K562 (cell line): ENCODE results near the gene ILDR1. TPM values are rescaled to one million over a fixed set of nuclear protein-coding genes. Genes with fewer than 3 reads are reported as not detected.

Experiments used
- ATAC-seq: fragments of 200-7000 bp; cut with Tn5 transposase; 3 replicates; pipeline ENCODE4 v1.9.1; 2020; ENCODE audit warnings: moderate library complexity
- BruUV-seq: library from RNA; stranded (reverse); fragments of 400-500 nt; replicated peaks from 2 replicates; lab custom pipeline; 2021; lab: Mats Ljungman, UMichigan
- CTCF ChIA-PET: fragments of 300-600 bp; formaldehyde crosslinking; extraction: SDS; loops from one replicate; lab custom pipeline; 2021; ENCODE audit warnings: low intra/inter-chr PET ratio; lab: Yijun Ruan, JAX
- POLR2A ChIA-PET: fragments of 300-600, 350-650 bp; sonication (Branson Sonifier 250); formaldehyde crosslinking; extraction: SDS; loops from one replicate; lab custom pipeline; 2021; ENCODE audit warnings: antibody characterized with exemption, inconsistent platforms; lab: Yijun Ruan, JAX
- DNase-seq, 4 experiments: peaks; one replicate each; pipeline versions ENCODE4 v3.0.0 to v3.0.0-alpha.2; 2011 to 2018; ENCODE audit warnings: low spot score in 3 of 4, mixed read lengths in 3 of 4; ENCODE audit errors: extremely low read depth in 1 of 4
- FAIRE-seq: peaks from 2 replicates; lab custom pipeline; 2011; peaks lifted over from hg19 to GRCh38; lab: Jason Lieb, UNC
- H2AFZ ChIP-seq: 2 replicates; pipeline ENCODE4 v1.6.0; 2011; ENCODE audit warnings: low read depth, low read length, control low read depth, inconsistent platforms
- H3K27ac ChIP-seq: fragments of 200-600 bp; 3 replicates; pipeline ENCODE4 v1.8.0; 2011; ENCODE audit warnings: low read depth, mild to moderate bottlenecking, control low read depth, inconsistent platforms, low read length, moderate library complexity, mixed read lengths; ENCODE audit errors: extremely low read depth
- H3K27me3 ChIP-seq, 2 experiments: fragments of 300-600 bp in 1 of 2; 2 replicates in 1 of 2; 3 replicates in 1 of 2; pipeline versions ENCODE4 v1.6.0 to v1.8.0; 2011; ENCODE audit warnings: inconsistent platforms in 2 of 2, low read length in 2 of 2, mild to moderate bottlenecking in 1 of 2, mixed read lengths in 1 of 2, moderate library complexity in 1 of 2; ENCODE audit not compliant: control insufficient read depth in 2 of 2, insufficient read depth in 2 of 2
- H3K36me3 ChIP-seq: fragments of 300-600 bp; 3 replicates; pipeline ENCODE4 v1.8.0; 2011; ENCODE audit warnings: mild to moderate bottlenecking, low read length, inconsistent platforms; ENCODE audit not compliant: control insufficient read depth, insufficient read depth
- H3K4me1 ChIP-seq, 2 experiments: fragments of 200-600 bp in 1 of 2; replicated peaks in 1 of 2; 2 replicates in 1 of 2; 3 replicates in 1 of 2; pipeline versions ENCODE4 v1.5.1 to v1.8.0; 2011; ENCODE audit warnings: inconsistent platforms in 2 of 2, low read length in 2 of 2, mild to moderate bottlenecking in 1 of 2, mixed read lengths in 1 of 2, moderate library complexity in 1 of 2; ENCODE audit not compliant: control insufficient read depth in 2 of 2, insufficient read depth in 2 of 2
- H3K4me2 ChIP-seq: 2 replicates; pipeline ENCODE4 v1.6.1; 2011; ENCODE audit warnings: low read length, control low read depth, inconsistent platforms, mixed read lengths; ENCODE audit not compliant: insufficient read depth
- H3K4me3 ChIP-seq: fragments of 200-600 bp; sonication (generic), shearing (Covaris generic); 2 replicates; pipeline ENCODE4 v1.5.1; 2016; ENCODE audit warnings: control low read depth, inconsistent platforms
- H3K79me2 ChIP-seq: fragments of 200-600 bp; 3 replicates; pipeline ENCODE4 v1.8.0; 2011; ENCODE audit warnings: low read length, inconsistent platforms; ENCODE audit not compliant: control insufficient read depth, insufficient read depth
- H3K9ac ChIP-seq, 2 experiments: 2 replicates each; pipeline versions ENCODE4 v1.6.0 to v1.6.1; 2011; ENCODE audit warnings: low read depth in 2 of 2, low read length in 2 of 2, control low read depth in 1 of 2, inconsistent platforms in 1 of 2, mild to moderate bottlenecking in 1 of 2, mixed read lengths in 1 of 2; ENCODE audit not compliant: insufficient read depth in 1 of 2
- H3K9me1 ChIP-seq: one replicate; pipeline ENCODE4 v1.6.0; 2011; ENCODE audit warnings: inconsistent platforms, mild to moderate bottlenecking, low read length, moderate library complexity; ENCODE audit not compliant: control insufficient read depth, insufficient read depth
- H3K9me3 ChIP-seq: replicated peaks from 2 replicates; pipeline ENCODE4 v1.5.1; 2011; ENCODE audit warnings: low read depth, low read length, inconsistent platforms; ENCODE audit not compliant: control insufficient read depth, insufficient read depth
- H4K20me1 ChIP-seq: replicated peaks from 2 replicates; pipeline ENCODE4 v1.6.1; 2011; ENCODE audit warnings: low read length, inconsistent platforms, mixed read lengths; ENCODE audit not compliant: control insufficient read depth, insufficient read depth
- FOXM1 ChIP-seq, 2 experiments: fragments of 450-650 bp in 1 of 2; sonication (generic) in 1 of 2; formaldehyde crosslinking in 1 of 2; IDR thresholded peaks; 2 replicates each; pipeline versions ENCODE4 v1.6.1 to v1.9.0; 2017 to 2022; ENCODE audit warnings: low read depth in 2 of 2, mild to moderate bottlenecking in 2 of 2, missing genetic modification reagents in 1 of 2, moderate library complexity in 1 of 2
- HOMEZ ChIP-seq: fragments of 250-450 bp; sonication (Bioruptor Pico); IDR thresholded peaks from 2 replicates; pipeline ENCODE4 v1.4.0; 2020; ENCODE audit warnings: mild to moderate bottlenecking, moderate library complexity
- NR2C2 ChIP-seq, 2 experiments: fragments of 200-800 bp in 1 of 2; sonication (Bioruptor generic) in 1 of 2; sonication (generic) in 1 of 2; formaldehyde crosslinking in 1 of 2; IDR thresholded peaks; 2 replicates each; pipeline versions ENCODE4 v1.6.1 to v1.8.0; 2016 to 2022; ENCODE audit warnings: mild to moderate bottlenecking in 1 of 2, missing compliant biosample characterization in 1 of 2, missing genetic modification characterization in 1 of 2, missing genetic modification reagents in 1 of 2
- SMAD2 ChIP-seq: fragments of 150-350 bp; IDR thresholded peaks from 2 replicates; pipeline ENCODE4 v1.6.1; 2014; ENCODE audit warnings: low read depth, mild to moderate bottlenecking, low read length
- XRCC3 ChIP-seq: fragments of 450-650 bp; IDR thresholded peaks from 2 replicates; pipeline ENCODE4 v1.6.1; 2017; ENCODE audit warnings: mild to moderate bottlenecking, moderate library complexity
- ZNF561 ChIP-seq: fragments of 450-650 bp; formaldehyde crosslinking; conservative IDR thresholded peaks from 2 replicates; pipeline ENCODE4 v1.4.0; 2020; ENCODE audit warnings: mild to moderate bottlenecking, moderate library complexity
- ZNF609 ChIP-seq: sonication (generic); formaldehyde crosslinking; IDR thresholded peaks from 2 replicates; pipeline ENCODE4 v1.8.1; 2023; ENCODE audit warnings: missing genetic modification reagents, mild to moderate bottlenecking, borderline replicate concordance
- ZNF778 ChIP-seq: fragments of 450-650 bp; formaldehyde crosslinking; IDR thresholded peaks from 2 replicates; pipeline ENCODE4 v1.4.0; 2020; ENCODE audit warnings: mild to moderate bottlenecking, moderate library complexity
- WGBS: fragments of 100-300 bp; shearing (Covaris generic); methylation state at CpG from one replicate; pipeline ENCODE4 v1.1.6; 2016; ENCODE audit warnings: low coverage, mixed read lengths; ENCODE audit not compliant: insufficient coverage; ENCODE audit errors: missing lambda C conversion rate; 5-methylcytosine and 5-hydroxymethylcytosine counted together
- in situ Hi-C: fragments of 300-500 bp; cut with MboI; formaldehyde crosslinking; loops from 4 replicates; pipeline ENCODE4 v1.15.0; 2018; ENCODE audit warnings: inconsistent platforms, mixed read lengths
- intact Hi-C: fragments of 100-400 bp; cut with micrococcal nuclease; formaldehyde crosslinking; loops from 2 replicates; pipeline ENCODE4 v1.14.2; 2022
- polyA plus RNA-seq, 8 experiments: library from polyadenylated mRNA; depleted of rRNA in 4 of 8; stranded (reverse) in 5 of 8; unstranded in 3 of 8; fragments of >200 nt; fragmentation: Nextera tagmentation in 2 of 8; fragmentation: Illumina TruSeq in 1 of 8; extraction: Ambion mirVana in 2 of 8; extraction: Trizol in 1 of 8; gene quantifications; 2 replicates each; pipeline versions ENCODE4 v1.2.1 to v1.2.3, GENCODE V29; 2011 to 2014; ENCODE audit warnings: inconsistent platforms in 1 of 8, missing spikeins in 1 of 8
- total RNA-seq, 7 experiments: library from RNA; depleted of rRNA in 6 of 7; stranded (reverse); fragments of >200 nt in 6 of 7; fragmentation: Illumina TruSeq in 2 of 7; extraction: Trizol in 2 of 7; gene quantifications; 2 replicates each; pipeline versions ENCODE4 v1.2.1 to v1.2.3, GENCODE V29; 2011 to 2021; ENCODE audit warnings: low replicate concordance in 1 of 7

Gene ILDR1
- total and polyA plus RNA-seq, 9 of the 15 experiments (the other 6 are each of a cell fraction or from before 2014, with no cell fraction given), result 0.04 TPM; not detected in 8

- CTCF ChIA-PET, result no interaction called here
- Histone ChIP-seq H3K27me3 (peaks cover 0 to 9% of the 10 kb centered on the region in 2 experiments; a peak in 2 of 5 replicates), H2AFZ (no peak overlapping the region), H4K20me1 (no peaks in the 10 kb centered on the region), H3K36me3 (no peaks in the 10 kb centered on the region), H3K9ac (no peak overlapping the region), H3K4me1 (no peaks in the 10 kb centered on the region), H3K4me2 (no peak overlapping the region), H3K79me2 (no peaks in the 10 kb centered on the region), H3K4me3 (no peak overlapping the region), H3K9me3 (no peaks in the 10 kb centered on the region), H3K27ac (no peak overlapping the region), H3K9me1 (no peaks in the 10 kb centered on the region)
- intact Hi-C loops (no loop called here), in situ Hi-C loops (no loop called here)
- no peak for ATAC-seq
- no peak for FAIRE-seq
- WGBS, result 0% methylated on average over 3 of the region's 4 CpGs
- TF ChIP-seq XRCC3 (no peak), HOMEZ (no peak), FOXM1 (IDR thresholded peaks at IDR 0.05; ENCODE audit: low read depth) (no peak), FOXM1 (CRISPR knock-in tag; IDR thresholded peaks at IDR 0.05; ENCODE audit: low read depth) (no peak)
- POLR2A ChIA-PET, result interaction anchor here (2.0 kb wide), 1 partner anchor 9 kb away, joined by 7 read pairs; no protein-coding TSS in a partner anchor
- BruUV-seq, result no TSS peak
- no peak for DNase-seq
Measured at GRCh38 chr3:122011396-122011795, 10.7 kb downstream of the ILDR1 start.

- Histone ChIP-seq H3K79me2 (no peaks in the 10 kb centered on the region), H3K4me2 (no peak overlapping the region), H3K4me1 (no peaks in the 10 kb centered on the region), H3K27ac (no peak overlapping the region), H3K9ac (no peak overlapping the region), H3K4me3 (no peak overlapping the region), H3K9me3 (no peaks in the 10 kb centered on the region), H3K27me3 (peaks cover 0 to 9% of the 10 kb centered on the region in 2 experiments; a peak in 2 of 5 replicates), H3K9me1 (no peaks in the 10 kb centered on the region), H4K20me1 (no peaks in the 10 kb centered on the region), H2AFZ (no peak overlapping the region), H3K36me3 (no peaks in the 10 kb centered on the region)
- 0% methylated on average over 1 of the region's 2 CpGs for WGBS
- CTCF ChIA-PET, result no interaction called here
- no TSS peak for BruUV-seq
- no peak for ATAC-seq
- intact Hi-C loops, result no loop called here
- in situ Hi-C loops, result no loop called here
- no peak for DNase-seq
- POLR2A ChIA-PET, result interaction anchor here (2.0 kb wide), 1 partner anchor 10 kb away, joined by 7 read pairs; no protein-coding TSS in a partner anchor
- no peak for FAIRE-seq
- no peak for TF ChIP-seq ZNF609 (CRISPR knock-in tag)
- no peak for TF ChIP-seq ZNF778 (CRISPR knock-in tag)
- no peak for TF ChIP-seq SMAD2
- TF ChIP-seq NR2C2 (CRISPR knock-in tag; IDR thresholded peaks at IDR 0.05), result no peak
- TF ChIP-seq NR2C2 (tag; IDR thresholded peaks at IDR 0.05), result no peak
- TF ChIP-seq ZNF561 (CRISPR knock-in tag), result no peak
Measured at GRCh38 chr3:122010506-122010905, 11.5 kb downstream of the ILDR1 start.
